DND-41 (cell line): ENCODE data around the gene TMEM92.

ENCODE experiments used
- ATAC-seq: fragments of 200-7000 bp; cut with Tn5 transposase; 3 replicates; pipeline ENCODE4 v1.9.1; 2021; ENCODE audit warnings: low read depth; ENCODE audit not compliant: insufficient read depth
- DNase-seq: peaks from one replicate; pipeline ENCODE4 v3.0.0-alpha.2; 2020
- H2AFZ ChIP-seq: 2 replicates; pipeline ENCODE4 v1.6.0; 2012; ENCODE audit warnings: low read depth, low read length
- H3K27ac ChIP-seq: 2 replicates; pipeline ENCODE4 v1.5.1; 2012; ENCODE audit warnings: low read length, inconsistent platforms
- H3K27me3 ChIP-seq: fragments of 200-600 bp; sonication (generic); 2 replicates; pipeline ENCODE4 v1.6.0; 2012; ENCODE audit warnings: low read length, mild to moderate bottlenecking, inconsistent platforms; ENCODE audit not compliant: insufficient read depth, poor library complexity
- H3K36me3 ChIP-seq: 2 replicates; pipeline ENCODE4 v1.5.1; 2012; ENCODE audit warnings: low read length, inconsistent platforms; ENCODE audit not compliant: insufficient read depth
- H3K4me1 ChIP-seq: 2 replicates; pipeline ENCODE4 v1.5.1; 2012; ENCODE audit warnings: mild to moderate bottlenecking, low read length; ENCODE audit not compliant: insufficient read depth
- H3K4me2 ChIP-seq: 2 replicates; pipeline ENCODE4 v1.6.0; 2012; ENCODE audit warnings: mild to moderate bottlenecking, moderate library complexity, low read length, inconsistent platforms; ENCODE audit not compliant: insufficient read depth
- H3K4me3 ChIP-seq, 2 experiments: fragments of 200-600 bp in 1 of 2; shearing (Covaris generic) in 1 of 2; 2 replicates each; pipeline ENCODE4 v1.5.1; 2012 to 2016; ENCODE audit warnings: inconsistent platforms in 2 of 2, low read length in 2 of 2, mild to moderate bottlenecking in 2 of 2, low read depth in 1 of 2, moderate library complexity in 1 of 2
- H3K79me2 ChIP-seq: 2 replicates; pipeline ENCODE4 v1.6.0; 2012; ENCODE audit warnings: low read length, inconsistent platforms; ENCODE audit not compliant: insufficient read depth
- H3K9ac ChIP-seq: 2 replicates; pipeline ENCODE4 v1.6.0; 2012; ENCODE audit warnings: low read depth, mild to moderate bottlenecking, inconsistent platforms, low read length, moderate library complexity
- H3K9me3 ChIP-seq: 2 replicates; pipeline ENCODE4 v1.5.1; 2012; ENCODE audit warnings: low read length, moderate library complexity, mild to moderate bottlenecking, inconsistent platforms; ENCODE audit not compliant: insufficient read depth, severe bottlenecking
- H4K20me1 ChIP-seq: 2 replicates; pipeline ENCODE4 v1.6.0; 2012; ENCODE audit warnings: low read length; ENCODE audit not compliant: insufficient read depth
- EZH2 ChIP-seq: IDR thresholded peaks from 3 replicates; pipeline ENCODE4 v1.6.1; 2012; ENCODE audit warnings: borderline replicate concordance, low read depth, mild to moderate bottlenecking, moderate library complexity, low read length, inconsistent platforms; ENCODE audit not compliant: severe bottlenecking
- TF ChIP-seq, protein P1 (sequence below): IDR thresholded peaks from 2 replicates; pipeline ENCODE4 v1.5.1; 2012; ENCODE audit warnings: borderline replicate concordance, low read length, moderate library complexity, mild to moderate bottlenecking; ENCODE audit not compliant: poor library complexity, severe bottlenecking; ENCODE audit errors: extremely low read depth

TMEM92 gene

GRCh38 chr17:50237901-50238300 lies 36.4 kb upstream of the TMEM92 start:
- ATAC-seq (no peak), DNase-seq (no peak)
- no peak overlapping the region for H3K9ac ChIP-seq
- TF ChIP-seq EZH2: no peak
- TF ChIP-seq, protein P1, sequence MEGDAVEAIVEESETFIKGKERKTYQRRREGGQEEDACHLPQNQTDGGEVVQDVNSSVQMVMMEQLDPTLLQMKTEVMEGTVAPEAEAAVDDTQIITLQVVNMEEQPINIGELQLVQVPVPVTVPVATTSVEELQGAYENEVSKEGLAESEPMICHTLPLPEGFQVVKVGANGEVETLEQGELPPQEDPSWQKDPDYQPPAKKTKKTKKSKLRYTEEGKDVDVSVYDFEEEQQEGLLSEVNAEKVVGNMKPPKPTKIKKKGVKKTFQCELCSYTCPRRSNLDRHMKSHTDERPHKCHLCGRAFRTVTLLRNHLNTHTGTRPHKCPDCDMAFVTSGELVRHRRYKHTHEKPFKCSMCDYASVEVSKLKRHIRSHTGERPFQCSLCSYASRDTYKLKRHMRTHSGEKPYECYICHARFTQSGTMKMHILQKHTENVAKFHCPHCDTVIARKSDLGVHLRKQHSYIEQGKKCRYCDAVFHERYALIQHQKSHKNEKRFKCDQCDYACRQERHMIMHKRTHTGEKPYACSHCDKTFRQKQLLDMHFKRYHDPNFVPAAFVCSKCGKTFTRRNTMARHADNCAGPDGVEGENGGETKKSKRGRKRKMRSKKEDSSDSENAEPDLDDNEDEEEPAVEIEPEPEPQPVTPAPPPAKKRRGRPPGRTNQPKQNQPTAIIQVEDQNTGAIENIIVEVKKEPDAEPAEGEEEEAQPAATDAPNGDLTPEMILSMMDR: no peak
- H3K36me3 ChIP-seq: no peaks in the 10 kb centered on the region
- H2AFZ ChIP-seq: no peak overlapping the region
- no peaks in the 10 kb centered on the region for H3K27me3 ChIP-seq
- H4K20me1 ChIP-seq: no peaks in the 10 kb centered on the region
- no peak overlapping the region for H3K27ac ChIP-seq
- H3K4me2 ChIP-seq: no peak overlapping the region
- H3K4me3 ChIP-seq: no peak overlapping the region
- H3K79me2 ChIP-seq: no peaks in the 10 kb centered on the region
- H3K9me3 ChIP-seq: no peaks in the 10 kb centered on the region
- no peaks in the 10 kb centered on the region for H3K4me1 ChIP-seq

GRCh38 chr17:50238601-50239280 lies 35.5 kb upstream of the TMEM92 start:
- no peak for DNase-seq
- no peaks in the 10 kb centered on the region for H3K4me1 ChIP-seq
- no peak overlapping the region for H2AFZ ChIP-seq
- H4K20me1 ChIP-seq: no peaks in the 10 kb centered on the region
- no peak for TF ChIP-seq EZH2
- TF ChIP-seq, protein P1: no peak
- no peak overlapping the region for H3K27ac ChIP-seq
- no peaks in the 10 kb centered on the region for H3K27me3 ChIP-seq
- no peak overlapping the region for H3K4me2 ChIP-seq
- no peak for ATAC-seq
- no peaks in the 10 kb centered on the region for H3K36me3 ChIP-seq
- H3K79me2 ChIP-seq: no peaks in the 10 kb centered on the region
- no peaks in the 10 kb centered on the region for H3K9me3 ChIP-seq
- H3K4me3 ChIP-seq: no peak overlapping the region
- no peak overlapping the region for H3K9ac ChIP-seq

DNA sequence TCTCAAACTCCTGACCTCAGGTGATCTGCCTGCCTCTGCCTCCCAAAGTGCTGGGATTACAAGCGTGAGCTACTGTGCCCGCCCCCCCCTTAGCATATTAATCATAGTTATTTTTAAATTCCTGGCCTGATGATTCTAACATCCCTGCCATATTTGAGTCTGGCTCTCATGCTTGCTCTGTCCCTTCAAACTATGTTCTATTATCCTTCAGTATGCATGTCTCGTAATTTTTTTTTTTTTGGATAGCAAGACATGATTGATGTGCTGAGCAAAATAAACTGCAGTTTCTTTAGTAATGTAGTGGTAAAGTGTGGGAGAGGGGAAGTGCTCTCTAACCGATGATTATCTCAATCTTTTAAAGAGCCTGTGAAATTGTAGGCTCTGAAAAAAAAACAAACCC lies 34.3 kb upstream of the TMEM92 start:
- Histone ChIP-seq H3K4me1 (no peaks in the 10 kb centered on the region), H3K9ac (no peak overlapping the region), H3K27me3 (no peaks in the 10 kb centered on the region), H3K9me3 (no peaks in the 10 kb centered on the region), H3K4me2 (no peak overlapping the region), H3K79me2 (no peaks in the 10 kb centered on the region), H3K4me3 (no peak overlapping the region), H2AFZ (no peak overlapping the region), H4K20me1 (no peaks in the 10 kb centered on the region), H3K27ac (no peak overlapping the region), H3K36me3 (no peaks in the 10 kb centered on the region)
- ATAC-seq: no peak
- TF ChIP-seq, protein P1: no peak
- no peak for TF ChIP-seq EZH2
- no peak for DNase-seq

DNA sequence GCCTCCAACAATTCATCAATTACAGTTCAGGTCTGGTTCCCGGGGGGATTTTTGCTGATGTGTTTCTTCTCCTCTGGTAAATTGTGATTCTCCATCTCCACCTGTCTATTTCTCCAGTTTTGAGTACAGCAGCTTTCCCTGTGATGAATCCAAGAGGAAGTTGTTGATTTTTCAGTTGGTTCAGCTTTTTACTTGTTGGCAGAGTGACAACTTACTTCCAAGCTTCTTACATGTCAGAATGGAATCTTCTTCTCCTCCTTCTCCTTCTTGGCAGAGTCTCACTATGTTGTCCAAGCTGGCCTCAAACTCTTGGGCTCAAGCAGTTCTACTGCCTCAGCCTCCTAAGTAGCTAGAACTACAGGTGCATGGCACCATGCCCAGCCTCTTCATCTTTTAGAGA lies 33.4 kb upstream of the TMEM92 start:
- Histone ChIP-seq H3K27ac (no peak overlapping the region), H2AFZ (no peak overlapping the region), H3K9ac (no peak overlapping the region), H3K9me3 (no peaks in the 10 kb centered on the region), H3K27me3 (no peaks in the 10 kb centered on the region), H3K4me1 (no peaks in the 10 kb centered on the region), H3K4me3 (no peak overlapping the region), H4K20me1 (no peaks in the 10 kb centered on the region), H3K4me2 (no peak overlapping the region), H3K79me2 (no peaks in the 10 kb centered on the region), H3K36me3 (no peaks in the 10 kb centered on the region)
- ATAC-seq (no peak), DNase-seq (no peak)
- no peak for TF ChIP-seq EZH2
- TF ChIP-seq, protein P1: no peak
